ENCODE results near the gene SETBP1.

Gene SETBP1

GRCh38 chr18:44958040-44958439 lies 277.4 kb downstream of the SETBP1 start:
- CTCF ChIA-PET: interaction anchor here (1.6 to 2.4 kb wide), 3 partner anchors 12 to 57 kb away, joined by 3 to 8 read pairs (median 4); no protein-coding TSS in a partner anchor
- Histone ChIP-seq H3K9me3 (ENCODE audit: control insufficient read depth, insufficient read depth, low read depth, low read length) (no peaks in the 10 kb centered on the region), H3K4me1 (ENCODE audit: control insufficient read depth, insufficient read depth, low read length) (peaks cover 25% of the 10 kb centered on the region), H3K27ac (ENCODE audit: extremely low read depth, low read depth, low read length) (no peak overlapping the region), H3K4me3 (ENCODE audit: low read depth, low read length) (no peak overlapping the region), H3K36me3 (ENCODE audit: control insufficient read depth in 2 of 2, insufficient read depth in 1 of 2, low read length in 2 of 2) (no peaks in the 10 kb centered on the region)
- POLR2A ChIA-PET: interaction anchor here (0.9 kb wide), 1 partner anchor 128 kb away, joined by 3 read pairs; no protein-coding TSS in a partner anchor
- TF ChIP-seq ZNF274 (IDR thresholded peaks at IDR 0.05; ENCODE audit: low read length): no peak
- TF ChIP-seq ZNF274 (tag by site-specific recombination; IDR thresholded peaks at IDR 0.05; ENCODE audit: borderline replicate concordance): no peak
- TF ChIP-seq ZFP37 (tag by site-specific recombination; IDR thresholded peaks at IDR 0.05): no peak
- TF ChIP-seq ZNF501 (tag by site-specific recombination; IDR thresholded peaks at IDR 0.05): no peak
- TF ChIP-seq ZBTB44 (tag by site-specific recombination; IDR thresholded peaks at IDR 0.05): no peak
- no peak for TF ChIP-seq SP7 (tag by site-specific recombination; IDR thresholded peaks at IDR 0.05)
- TF ChIP-seq ZFHX2 (tag by site-specific recombination; conservative IDR thresholded peaks at IDR 0.05): no peak
- TF ChIP-seq ZNF2 (tag by site-specific recombination; IDR thresholded peaks at IDR 0.05): no peak
- no peak for TF ChIP-seq ZIC2 (tag by site-specific recombination; IDR thresholded peaks at IDR 0.05)
- TF ChIP-seq KLF1 (tag by site-specific recombination; IDR thresholded peaks at IDR 0.05): no peak

GRCh38 chr18:44958455-44958854 lies 277.8 kb downstream of the SETBP1 start:
- ChIA-PET POLR2A (interaction anchor here (0.9 kb wide), 1 partner anchor 128 kb away, joined by 3 read pairs; no protein-coding TSS in a partner anchor), CTCF (interaction anchor here (0.9 to 1.7 kb wide), 2 partner anchors 58 to 255 kb away, joined by 3 to 4 read pairs; no protein-coding TSS in a partner anchor)
- Histone ChIP-seq H3K36me3 (ENCODE audit: control insufficient read depth in 2 of 2, insufficient read depth in 1 of 2, low read length in 2 of 2) (no peaks in the 10 kb centered on the region), H3K4me1 (ENCODE audit: control insufficient read depth, insufficient read depth, low read length) (peaks cover 25% of the 10 kb centered on the region), H3K27ac (ENCODE audit: extremely low read depth, low read depth, low read length) (no peak overlapping the region), H3K9me3 (ENCODE audit: control insufficient read depth, insufficient read depth, low read depth, low read length) (no peaks in the 10 kb centered on the region), H3K4me3 (ENCODE audit: low read depth, low read length) (no peak overlapping the region)
- TF ChIP-seq TRIM28 (IDR thresholded peaks at IDR 0.05; ENCODE audit: borderline replicate concordance, low read length): no peak
- TF ChIP-seq SP7 (tag by site-specific recombination; IDR thresholded peaks at IDR 0.05): 0 out of 2 replicates have a peak, but pooled peaks have one; percentile 28
- no peak for TF ChIP-seq ZNF174 (tag by site-specific recombination; IDR thresholded peaks at IDR 0.05)
- TF ChIP-seq PRDM1 (tag by site-specific recombination; IDR thresholded peaks at IDR 0.05): peak; percentile 63
- no peak for TF ChIP-seq OSR2 (tag by site-specific recombination; IDR thresholded peaks at IDR 0.05)
- no peak for TF ChIP-seq ZNF311 (tag by site-specific recombination; IDR thresholded peaks at IDR 0.05; ENCODE audit: borderline replicate concordance)
- no peak for TF ChIP-seq ZNF521 (tag by site-specific recombination; IDR thresholded peaks at IDR 0.05)
- no peak for TF ChIP-seq ZNF654 (tag by site-specific recombination; IDR thresholded peaks at IDR 0.05; ENCODE audit: low read depth)
- no peak for TF ChIP-seq KLF16 (tag by site-specific recombination; IDR thresholded peaks at IDR 0.05)

- ChIA-PET CTCF (interaction anchor here (0.9 to 1.7 kb wide), 2 partner anchors 58 to 254 kb away, joined by 3 to 4 read pairs; no protein-coding TSS in a partner anchor), POLR2A (interaction anchor here (0.9 kb wide), 1 partner anchor 127 kb away, joined by 3 read pairs; no protein-coding TSS in a partner anchor)
- no peaks in the 10 kb centered on the region for H3K9me3 ChIP-seq (ENCODE audit: control insufficient read depth, insufficient read depth, low read depth, low read length)
- H3K4me3 ChIP-seq (ENCODE audit: low read depth, low read length): no peak overlapping the region
- H3K27ac ChIP-seq (ENCODE audit: extremely low read depth, low read depth, low read length): no peak overlapping the region
- no peaks in the 10 kb centered on the region for H3K36me3 ChIP-seq (ENCODE audit: control insufficient read depth in 2 of 2, insufficient read depth in 1 of 2, low read length in 2 of 2)
- peaks cover 25% of the 10 kb centered on the region for H3K4me1 ChIP-seq (ENCODE audit: control insufficient read depth, insufficient read depth, low read length)
- TF ChIP-seq SP2 (tag by site-specific recombination; IDR thresholded peaks at IDR 0.05): no peak
- TF ChIP-seq ZNF416 (tag by site-specific recombination; IDR thresholded peaks at IDR 0.05): no peak
- no peak for TF ChIP-seq KLF17 (tag by site-specific recombination; IDR thresholded peaks at IDR 0.05)
- TF ChIP-seq MEIS1 (CRISPR knock-in tag; IDR thresholded peaks at IDR 0.05; ENCODE audit: borderline replicate concordance): no peak
- no peak for TF ChIP-seq ZBTB20 (tag by site-specific recombination; IDR thresholded peaks at IDR 0.05)
- TF ChIP-seq RBAK (tag by site-specific recombination; IDR thresholded peaks at IDR 0.05): no peak
- TF ChIP-seq ZNF645 (tag by site-specific recombination; IDR thresholded peaks at IDR 0.05): no peak
- no peak for TF ChIP-seq ELK4 (IDR thresholded peaks at IDR 0.05; ENCODE audit: borderline replicate concordance, low read depth, low read length)
- no peak for TF ChIP-seq ZNF23 (tag by site-specific recombination; IDR thresholded peaks at IDR 0.05; ENCODE audit: borderline replicate concordance)
- no peak for TF ChIP-seq GLIS2 (tag by site-specific recombination; IDR thresholded peaks at IDR 0.05)
Observed at GRCh38 chr18:44959013-44959412, 278.3 kb downstream of the SETBP1 start.
